Measurements from ENCODE around the gene TWF2. TPM values are rescaled to one million over a fixed set of nuclear protein-coding genes. Genes with fewer than 3 reads are reported as not detected.

TWF2 gene
- total RNA-seq, 4 donors from 2014 or later: 50.4 to 129 (median 122) TPM

DNA sequence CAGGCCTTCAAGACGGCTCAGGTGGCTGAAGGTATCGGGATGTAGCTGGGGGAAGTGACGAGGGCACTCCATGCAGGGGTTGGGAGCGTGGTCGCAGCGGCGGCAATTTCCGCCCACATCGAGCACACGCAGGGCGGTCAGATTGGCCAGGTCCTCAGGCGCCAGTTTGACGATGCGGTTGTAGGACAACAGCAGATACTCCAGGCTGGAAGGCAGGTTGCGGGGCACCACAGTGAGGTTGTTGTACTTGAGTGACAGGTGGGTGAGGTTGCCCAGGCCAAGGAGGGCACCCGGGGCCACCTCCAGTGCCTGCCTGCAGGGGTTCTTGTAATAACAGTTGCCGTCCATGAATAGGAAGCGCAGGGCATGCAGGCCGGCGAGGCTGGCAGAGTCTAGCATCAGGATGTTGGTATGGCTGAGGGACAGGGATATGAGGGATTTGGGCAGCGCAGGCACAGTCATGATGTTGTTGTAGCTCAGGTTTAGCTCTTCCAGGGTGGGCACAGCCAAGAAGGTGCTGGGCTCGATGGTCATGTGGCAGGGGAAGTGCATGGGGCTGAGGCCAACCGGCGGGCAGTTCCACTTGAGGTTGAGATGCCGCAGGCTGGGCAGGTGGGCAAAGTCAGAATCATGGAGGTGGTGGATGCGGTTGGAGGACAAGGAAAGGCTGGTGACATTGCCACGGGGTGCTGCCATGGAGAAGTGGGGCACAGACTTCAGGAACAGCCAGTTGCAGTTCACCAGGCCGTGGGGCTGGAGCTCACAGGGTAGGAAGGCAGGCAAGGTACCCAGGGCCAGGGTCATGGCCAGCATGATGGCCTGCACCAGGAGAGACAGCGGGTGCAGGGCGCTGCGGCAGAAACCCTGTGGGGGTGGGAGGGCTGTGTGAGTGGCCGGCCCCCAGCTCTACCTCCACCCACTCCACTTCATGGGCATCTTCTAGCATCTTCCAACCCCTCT is 15.2 kb downstream of the TWF2 start:
- TF ChIP-seq, protein P1, sequence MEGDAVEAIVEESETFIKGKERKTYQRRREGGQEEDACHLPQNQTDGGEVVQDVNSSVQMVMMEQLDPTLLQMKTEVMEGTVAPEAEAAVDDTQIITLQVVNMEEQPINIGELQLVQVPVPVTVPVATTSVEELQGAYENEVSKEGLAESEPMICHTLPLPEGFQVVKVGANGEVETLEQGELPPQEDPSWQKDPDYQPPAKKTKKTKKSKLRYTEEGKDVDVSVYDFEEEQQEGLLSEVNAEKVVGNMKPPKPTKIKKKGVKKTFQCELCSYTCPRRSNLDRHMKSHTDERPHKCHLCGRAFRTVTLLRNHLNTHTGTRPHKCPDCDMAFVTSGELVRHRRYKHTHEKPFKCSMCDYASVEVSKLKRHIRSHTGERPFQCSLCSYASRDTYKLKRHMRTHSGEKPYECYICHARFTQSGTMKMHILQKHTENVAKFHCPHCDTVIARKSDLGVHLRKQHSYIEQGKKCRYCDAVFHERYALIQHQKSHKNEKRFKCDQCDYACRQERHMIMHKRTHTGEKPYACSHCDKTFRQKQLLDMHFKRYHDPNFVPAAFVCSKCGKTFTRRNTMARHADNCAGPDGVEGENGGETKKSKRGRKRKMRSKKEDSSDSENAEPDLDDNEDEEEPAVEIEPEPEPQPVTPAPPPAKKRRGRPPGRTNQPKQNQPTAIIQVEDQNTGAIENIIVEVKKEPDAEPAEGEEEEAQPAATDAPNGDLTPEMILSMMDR (IDR thresholded peaks at IDR 0.05; ENCODE audit: low read depth): no peak

DNA sequence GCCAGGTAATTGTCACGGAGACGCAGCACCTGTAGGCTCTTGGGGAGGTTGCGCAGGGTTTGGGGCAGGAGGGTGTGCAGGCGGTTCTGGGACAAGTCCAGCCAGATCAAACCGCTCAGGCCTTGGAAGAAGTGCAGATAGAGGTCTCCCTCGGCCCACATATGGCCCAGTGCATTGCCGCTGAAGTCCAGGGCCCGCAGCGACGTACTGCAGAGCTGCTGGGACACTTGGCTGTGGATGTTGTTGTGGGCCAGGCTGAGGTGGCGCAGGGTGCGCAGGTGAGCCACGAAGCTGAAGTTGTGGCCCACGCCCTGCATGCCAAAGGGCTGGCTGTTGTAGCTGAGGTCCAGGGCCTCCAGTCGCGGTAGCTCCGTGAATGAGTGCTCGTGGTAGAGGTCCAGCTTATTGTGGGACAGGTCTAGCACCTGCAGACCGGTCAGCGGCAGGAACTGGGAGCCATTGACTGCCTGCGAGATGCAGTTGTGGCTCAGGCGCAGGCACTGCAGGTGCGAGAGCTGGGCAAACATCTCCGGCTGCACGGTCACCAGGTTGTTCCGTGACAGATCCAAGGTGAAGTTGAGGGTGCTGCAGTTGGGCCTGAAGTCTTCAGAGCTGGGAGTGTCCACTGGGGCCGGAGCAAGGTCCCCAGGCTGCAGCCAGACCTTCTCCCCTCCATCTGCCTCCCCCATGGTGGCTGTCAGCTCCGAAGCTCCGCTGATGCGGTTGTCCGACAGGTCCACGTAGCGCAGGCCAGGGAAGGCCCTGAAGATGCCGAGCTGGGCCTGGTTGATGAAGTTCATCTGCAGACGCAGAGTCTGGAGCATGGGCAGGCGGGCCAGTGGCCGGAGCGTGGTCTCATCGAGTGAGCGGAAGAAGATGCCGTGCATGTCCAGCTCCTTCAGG is 16.4 kb downstream of the TWF2 start:
- TF ChIP-seq, protein P1 (IDR thresholded peaks at IDR 0.05; ENCODE audit: low read depth): no peak

DNA sequence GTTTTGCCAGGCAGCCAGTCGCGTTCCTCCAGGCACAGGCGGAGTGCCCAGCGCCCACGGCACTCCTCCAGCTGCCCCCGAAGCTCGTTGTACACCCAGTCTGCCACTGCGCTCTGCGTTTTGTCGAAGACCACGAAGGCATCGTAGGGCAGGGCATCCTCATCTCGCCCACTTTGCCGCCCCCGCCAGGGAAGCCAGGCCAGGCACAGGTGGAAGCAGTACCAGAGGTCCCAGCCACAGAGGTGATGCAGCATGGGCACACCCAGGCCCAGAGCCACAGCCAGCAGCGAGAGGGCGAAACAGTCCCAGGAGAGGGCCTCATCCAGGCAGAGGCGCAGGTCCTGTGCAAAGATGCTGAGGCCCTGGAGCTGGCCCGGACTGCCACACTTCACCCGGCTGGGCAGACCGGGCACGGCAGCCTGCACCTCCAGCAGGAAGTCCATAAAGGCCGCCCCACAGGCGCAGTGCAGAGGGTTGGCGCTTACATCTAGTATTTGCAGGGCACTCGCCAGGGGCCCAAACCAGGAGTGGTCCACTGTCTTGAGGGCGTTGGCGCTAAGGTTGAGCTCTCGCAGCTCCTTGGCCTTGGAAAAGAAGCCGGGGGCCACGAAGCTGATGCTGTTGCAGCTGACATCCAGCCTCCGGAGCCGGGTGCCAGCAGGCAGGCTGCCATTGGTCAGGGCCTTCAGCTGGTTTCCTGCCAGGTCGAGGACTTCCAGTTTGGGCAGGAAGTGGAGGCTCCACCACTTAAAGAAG is 17.2 kb downstream of the TWF2 start:
- TF ChIP-seq, protein P1 (IDR thresholded peaks at IDR 0.05; ENCODE audit: low read depth): no peak

DNA sequence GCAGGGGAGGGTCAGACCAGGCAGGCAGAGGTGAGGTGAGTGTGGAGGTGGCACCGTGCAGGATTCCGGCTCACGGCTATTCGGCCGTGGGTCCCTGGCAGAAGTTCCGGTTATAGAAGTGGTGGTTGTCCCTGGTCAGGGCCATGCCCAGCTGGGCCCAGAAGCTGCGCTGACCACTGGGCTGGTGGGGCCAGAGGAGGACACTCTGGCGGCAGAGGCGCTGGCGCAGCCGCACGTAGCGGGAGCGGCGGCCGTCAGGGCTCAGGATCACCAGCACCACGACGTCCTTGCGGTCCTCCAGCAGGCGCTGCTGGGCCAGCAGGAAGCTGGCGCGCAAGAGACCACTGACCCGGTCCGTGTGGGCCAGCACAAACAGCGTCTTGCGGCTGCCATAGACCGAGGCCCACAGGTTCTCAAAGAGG is 17.8 kb downstream of the TWF2 start:
- TF ChIP-seq, protein P1 (IDR thresholded peaks at IDR 0.05; ENCODE audit: low read depth): no peak

DNA sequence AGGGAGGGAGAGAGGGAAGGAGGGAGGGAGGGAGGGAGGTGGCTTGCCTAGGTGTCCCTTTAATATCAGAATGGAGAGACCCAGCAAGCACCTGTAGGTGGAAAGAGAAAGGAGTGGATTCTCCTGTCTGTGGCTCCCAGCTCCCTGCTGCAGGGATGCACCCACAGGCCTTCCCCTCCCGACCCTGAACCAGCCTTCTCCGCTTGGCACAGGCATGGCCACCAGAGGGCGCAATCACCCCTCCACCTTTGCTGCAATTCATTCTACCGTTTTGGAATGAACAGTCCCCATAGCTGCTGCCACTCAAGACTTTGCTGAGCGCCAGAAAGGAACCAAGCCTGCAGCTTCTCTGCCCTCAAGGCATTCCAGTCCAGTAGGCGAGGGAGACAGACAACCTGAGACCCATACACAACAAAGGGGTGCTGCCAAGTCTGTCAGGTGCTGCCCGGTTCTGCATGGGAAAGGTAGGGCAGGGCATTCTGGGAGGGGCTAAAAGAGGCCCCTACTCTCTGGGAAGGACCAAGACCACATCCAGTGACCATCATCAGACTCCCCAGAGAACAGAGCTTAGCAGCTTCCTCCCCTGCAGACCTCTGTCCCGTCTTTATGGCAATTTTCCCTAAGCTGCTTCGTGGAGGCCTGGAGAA is 18.5 kb downstream of the TWF2 start:
- TF ChIP-seq, protein P1 (IDR thresholded peaks at IDR 0.05; ENCODE audit: low read depth): no peak

DNA sequence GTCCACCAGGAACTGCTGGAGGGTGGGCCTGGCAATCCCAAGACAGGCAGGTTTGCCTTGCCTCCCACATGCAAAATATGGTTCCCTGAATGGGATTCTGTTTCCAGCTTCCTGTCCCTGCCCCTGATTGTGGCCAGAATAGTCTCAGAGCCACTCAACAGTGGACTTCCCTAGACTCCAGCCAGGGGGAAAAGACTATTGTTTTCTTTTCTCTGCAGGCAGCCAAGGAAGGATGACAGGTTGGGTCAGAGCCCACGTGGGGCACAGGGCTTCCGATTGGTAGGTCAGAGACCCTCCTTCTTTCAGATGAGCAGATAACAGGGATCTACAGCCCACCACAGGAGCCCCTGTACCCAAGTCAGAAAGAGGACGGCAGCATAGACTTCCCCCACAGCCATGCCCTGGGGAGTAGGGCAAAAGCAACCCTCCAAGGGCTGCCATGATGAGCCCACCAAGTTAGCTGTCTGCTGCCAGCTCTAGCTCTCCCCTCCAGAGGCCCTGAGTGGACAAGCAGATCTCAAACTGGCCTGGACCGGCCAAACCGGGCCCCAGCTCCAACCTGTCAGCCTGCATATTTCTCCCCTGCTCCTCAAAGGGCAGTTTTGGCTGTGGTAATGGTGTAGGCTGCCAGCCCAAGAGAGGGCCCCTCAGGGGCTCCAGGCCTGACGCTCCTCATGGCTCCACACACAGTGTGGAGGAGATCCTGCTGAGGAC is 19.9 kb downstream of the TWF2 start:
- TF ChIP-seq, protein P1 (IDR thresholded peaks at IDR 0.05; ENCODE audit: low read depth): no peak
